GM12801 (cell line): ENCODE measurements around the gene SKAP1.

Source experiments
- CTCF ChIP-seq: IDR thresholded peaks from one replicate; pipeline ENCODE4 v1.5.1; 2011; ENCODE audit warnings: control low read depth; ENCODE audit not compliant: insufficient read length; ENCODE audit errors: extremely low read depth

The SKAP1 gene

DNA sequence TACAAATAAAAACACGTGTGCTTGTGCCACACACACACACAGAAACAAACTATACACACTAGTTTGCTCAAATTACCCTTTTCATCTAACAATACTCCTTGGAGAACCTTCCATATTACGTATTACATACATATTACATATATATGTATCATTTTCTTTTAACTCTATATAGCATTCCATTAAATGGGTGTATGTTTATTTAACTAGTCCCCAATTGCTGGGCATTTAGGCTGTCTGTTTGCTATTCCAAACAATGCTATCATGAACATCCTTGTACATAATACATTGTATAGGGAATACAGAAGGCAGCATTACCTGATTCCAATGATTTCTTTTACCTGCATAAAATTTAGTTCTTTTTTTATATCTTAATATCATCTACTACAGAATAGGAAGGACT, 73.1 kb downstream of the SKAP1 start:
- no peak for TF ChIP-seq CTCF

- TF ChIP-seq CTCF, result no peak
Observed at GRCh38 chr17:48352630-48353029, 77.4 kb downstream of the SKAP1 start.

GRCh38 chr17:48351911-48352332, 78.1 kb downstream of the SKAP1 start:
- no peak for TF ChIP-seq CTCF

DNA sequence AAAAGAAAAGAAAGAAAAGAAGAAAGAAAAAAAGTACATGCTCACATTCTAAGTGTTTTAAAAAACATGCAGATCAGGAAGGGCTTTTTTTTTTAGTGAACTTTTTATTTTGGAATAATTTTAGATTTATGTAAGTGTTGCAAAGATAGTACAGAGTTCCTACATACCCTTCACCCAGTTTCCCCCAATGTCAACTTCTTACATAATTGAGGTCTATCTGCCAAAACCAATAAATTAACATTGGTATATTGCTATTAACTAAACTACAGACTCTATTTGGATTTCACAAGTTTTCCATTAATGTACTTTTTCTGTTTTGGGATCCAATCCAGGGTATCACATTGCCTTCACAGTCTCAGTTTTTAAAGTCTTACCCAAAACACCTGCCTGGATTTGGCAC, 81.7 kb downstream of the SKAP1 start:
- TF ChIP-seq CTCF, result no peak

GRCh38 chr17:48347177-48347576, 82.8 kb downstream of the SKAP1 start:
- TF ChIP-seq CTCF, result no peak

DNA sequence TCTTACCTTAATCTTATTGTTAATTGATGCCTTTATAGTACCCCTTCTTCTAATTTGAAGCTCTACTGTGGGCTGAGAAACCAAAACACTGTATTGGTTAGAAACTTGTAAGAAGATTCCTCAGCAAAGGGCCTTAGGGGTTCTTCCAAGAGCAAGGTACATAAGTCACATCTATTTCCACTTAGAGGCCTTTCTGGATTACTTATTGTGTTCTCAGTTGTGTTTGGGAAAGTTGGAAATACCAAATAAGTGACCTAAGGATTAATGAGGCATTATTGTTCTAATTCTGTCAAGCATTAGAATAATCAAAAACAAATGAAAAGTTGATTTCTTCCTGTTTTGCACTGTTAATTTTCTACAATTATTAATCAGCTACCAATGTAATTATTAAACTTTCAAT, 85.8 kb downstream of the SKAP1 start:
- no peak for TF ChIP-seq CTCF

- no peak for TF ChIP-seq CTCF
Observed at GRCh38 chr17:48340916-48341315, 89.1 kb downstream of the SKAP1 start.

DNA sequence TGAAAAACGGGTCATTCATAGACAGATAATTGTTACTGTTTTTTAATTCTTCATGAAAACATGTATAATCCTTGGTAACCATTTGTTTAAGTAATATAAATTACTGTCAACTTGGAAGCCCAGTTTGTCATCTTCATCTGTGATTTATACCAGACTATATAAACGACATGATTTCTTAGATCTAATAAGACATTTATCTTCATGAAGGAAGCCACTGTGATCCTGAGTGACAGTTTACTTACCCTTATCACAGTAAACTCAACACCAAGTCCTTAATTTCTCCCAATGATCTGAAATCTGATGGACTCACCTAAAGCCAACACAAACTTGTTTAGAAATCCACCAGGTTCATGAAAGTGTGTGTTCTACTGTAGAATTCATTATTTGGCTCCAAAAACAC, 91.3 kb downstream of the SKAP1 start:
- TF ChIP-seq CTCF, result no peak
